ENCODE measurements around the gene ANKRD6. TPM values are rescaled to one million over a fixed set of nuclear protein-coding genes. Genes with fewer than 3 reads are reported as not detected.
"Not testable (repeated sequence)": the region's sequence is repeated elsewhere in the genome, so short reads cannot be mapped to it uniquely, and the experiment has no call there.

ANKRD6 gene
- total RNA-seq (2014; rRNA removed; shearing (Covaris generic); ENCODE audit: low replicate concordance) = 0.27 and 7.1 TPM in 2 replicates

GRCh38 chr6:89432875-89433251, at the start of gene ANKRD6:
ANKRD6 (plus strand) TSS chr6:89433152; CDS start chr6:89566977, 133,825 bp downstream.
- H3K36me3 ChIP-seq = no peaks in the 10 kb centered on the region
- no peaks in the 10 kb centered on the region for H3K9me3 ChIP-seq
- peak within 1 kb of the TSS; percentile 39 for H3K4me3 ChIP-seq
- peak; percentile 57 for DNase-seq
- H3K27me3 ChIP-seq = peaks cover 6% of the 10 kb centered on the region

GRCh38 chr6:89385156-89385667, 47.7 kb upstream of the ANKRD6 start:
- Histone ChIP-seq H3K36me3 (no peaks in the 10 kb centered on the region), H3K27me3 (no peaks in the 10 kb centered on the region), H3K9me3 (no peaks in the 10 kb centered on the region), H3K4me3 (no peak overlapping the region)
- DNase-seq = no peak

GRCh38 chr6:89385846-89386245, 47.1 kb upstream of the ANKRD6 start:
- no peak for DNase-seq
- no peak overlapping the region for H3K4me3 ChIP-seq
- H3K9me3 ChIP-seq = no peaks in the 10 kb centered on the region
- no peaks in the 10 kb centered on the region for H3K27me3 ChIP-seq
- no peaks in the 10 kb centered on the region for H3K36me3 ChIP-seq

- no peaks in the 10 kb centered on the region for H3K36me3 ChIP-seq
- no peak for DNase-seq
- no peaks in the 10 kb centered on the region for H3K9me3 ChIP-seq
- H3K27me3 ChIP-seq = no peaks in the 10 kb centered on the region
- no peak overlapping the region for H3K4me3 ChIP-seq
These were observed 45.9 kb upstream of the ANKRD6 start for GRCh38 chr6:89386917-89387491.

GRCh38 chr6:89387516-89388201, 45.3 kb upstream of the ANKRD6 start:
- no peak overlapping the region for H3K4me3 ChIP-seq
- DNase-seq = no peak
- no peaks in the 10 kb centered on the region for H3K36me3 ChIP-seq
- H3K27me3 ChIP-seq = no peaks in the 10 kb centered on the region
- H3K9me3 ChIP-seq = no peaks in the 10 kb centered on the region

GRCh38 chr6:89388846-89389245, 44.1 kb upstream of the ANKRD6 start:
- no peaks in the 10 kb centered on the region for H3K36me3 ChIP-seq
- no peaks in the 10 kb centered on the region for H3K9me3 ChIP-seq
- H3K27me3 ChIP-seq = no peaks in the 10 kb centered on the region
- no peak overlapping the region for H3K4me3 ChIP-seq
- no peak for DNase-seq

GRCh38 chr6:89392823-89393222, 40.1 kb upstream of the ANKRD6 start:
- H3K36me3 ChIP-seq = no peaks in the 10 kb centered on the region
- H3K4me3 ChIP-seq = no peak overlapping the region
- no peak for DNase-seq
- H3K27me3 ChIP-seq = 0 out of 2 replicates have a peak, but pooled peaks cover 2% of the 10 kb centered on the region
- no peaks in the 10 kb centered on the region for H3K9me3 ChIP-seq

- no peaks in the 10 kb centered on the region for H3K9me3 ChIP-seq
- no peak overlapping the region for H3K4me3 ChIP-seq
- DNase-seq = no peak
- H3K36me3 ChIP-seq = no peaks in the 10 kb centered on the region
- 0 out of 2 replicates have a peak, but pooled peaks cover 2% of the 10 kb centered on the region for H3K27me3 ChIP-seq
These were observed 39.3 kb upstream of the ANKRD6 start for GRCh38 chr6:89393659-89394058.

- H3K9me3 ChIP-seq = not testable (repeated sequence)
These were observed 35.1 kb upstream of the ANKRD6 start for GRCh38 chr6:89397884-89398283.

GRCh38 chr6:89398762-89399525, 34.0 kb upstream of the ANKRD6 start:
- H3K27me3 ChIP-seq = 0 out of 2 replicates have a peak, but pooled peaks cover 2% of the 10 kb centered on the region
- no peaks in the 10 kb centered on the region for H3K36me3 ChIP-seq
- DNase-seq = no peak
- H3K4me3 ChIP-seq = no peak overlapping the region
- no peaks in the 10 kb centered on the region for H3K9me3 ChIP-seq

More at GRCh38 chr6:89397884-89398283, 35.1 kb upstream of the ANKRD6 start:
- not testable (repeated sequence) for DNase-seq, H3K4me3 ChIP-seq, H3K27me3 ChIP-seq, H3K36me3 ChIP-seq

GRCh38 chr6:89400050-89400449, 32.9 kb upstream of the ANKRD6 start:
- Histone ChIP-seq H3K4me3 (no peak overlapping the region), H3K36me3 (no peaks in the 10 kb centered on the region), H3K9me3 (no peaks in the 10 kb centered on the region), H3K27me3 (no peaks in the 10 kb centered on the region)
- no peak for DNase-seq

GRCh38 chr6:89400912-89401399, 32.0 kb upstream of the ANKRD6 start:
- Histone ChIP-seq H3K4me3 (no peak overlapping the region), H3K9me3 (no peaks in the 10 kb centered on the region), H3K27me3 (no peaks in the 10 kb centered on the region), H3K36me3 (no peaks in the 10 kb centered on the region)
- DNase-seq = no peak

- no peaks in the 10 kb centered on the region for H3K36me3 ChIP-seq
- H3K4me3 ChIP-seq = no peak overlapping the region
- H3K27me3 ChIP-seq = no peaks in the 10 kb centered on the region
- H3K9me3 ChIP-seq = no peaks in the 10 kb centered on the region
- DNase-seq = no peak
These were observed 30.2 kb upstream of the ANKRD6 start for GRCh38 chr6:89402776-89403175.

GRCh38 chr6:89404512-89404911, 28.4 kb upstream of the ANKRD6 start:
- no peaks in the 10 kb centered on the region for H3K36me3 ChIP-seq
- no peaks in the 10 kb centered on the region for H3K27me3 ChIP-seq
- H3K4me3 ChIP-seq = no peak overlapping the region
- DNase-seq = no peak
- no peaks in the 10 kb centered on the region for H3K9me3 ChIP-seq

- no peak for DNase-seq
- Histone ChIP-seq H3K9me3 (no peaks in the 10 kb centered on the region), H3K4me3 (no peak overlapping the region), H3K36me3 (no peaks in the 10 kb centered on the region), H3K27me3 (peaks cover 2% of the 10 kb centered on the region; the same call in 1 of the 2 replicates)
These were observed 26.8 kb upstream of the ANKRD6 start for GRCh38 chr6:89406141-89406540.

GRCh38 chr6:89409461-89410035, 23.4 kb upstream of the ANKRD6 start:
- H3K4me3 ChIP-seq = no peak overlapping the region
- no peak for DNase-seq
- H3K27me3 ChIP-seq = peaks cover 7% of the 10 kb centered on the region; the same call in 1 of the 2 replicates

More at GRCh38 chr6:89409461-89410035, 23.4 kb upstream of the ANKRD6 start:
- no peaks in the 10 kb centered on the region for H3K36me3 ChIP-seq
- H3K9me3 ChIP-seq = no peaks in the 10 kb centered on the region
